ENCODE data around the gene TPRX2. TPM values are rescaled to one million over a fixed set of nuclear protein-coding genes. Genes with fewer than 3 reads are reported as not detected.
"Not testable (repeated sequence)": the region's sequence is repeated elsewhere in the genome, so short reads cannot be mapped to it uniquely, and the experiment has no call there.

TPRX2 gene
- total RNA-seq (ENCODE audit: low replicate concordance) = not detected in 2 replicates
- long read RNA-seq = 0 reads

- H3K9me3 Mint-ChIP-seq; H3K27ac Mint-ChIP-seq; H3K27me3 Mint-ChIP-seq; H3K4me1 Mint-ChIP-seq (ENCODE audit: unreplicated experiment); DNase-seq (ENCODE audit: extremely low spot score, unreplicated experiment); H3K4me3 Mint-ChIP-seq; H3K36me3 Mint-ChIP-seq: not testable (repeated sequence)
These were observed at the start of gene TPRX2 for GRCh38 chr19:47858646-47859285. TSS of gene TPRX2 (plus strand) at chr19:47859235. CDS start at chr19:47859247, 12 bp downstream.

- Mint-ChIP-seq H3K27me3 (no peaks in the 10 kb centered on the region), H3K36me3 (no peaks in the 10 kb centered on the region), H3K9me3 (no peaks in the 10 kb centered on the region), H3K4me3 (no peak overlapping the region), H3K4me1 (ENCODE audit: unreplicated experiment) (no peaks in the 10 kb centered on the region), H3K27ac (no peak overlapping the region)
- DNase-seq (ENCODE audit: extremely low spot score, unreplicated experiment) = peak; percentile 88
- TF ChIP-seq CTCF (conservative IDR thresholded peaks at IDR 0.05) = peak; percentile 77
These were observed 45.6 kb upstream of the TPRX2 start for GRCh38 chr19:47813304-47813994.

GRCh38 chr19:47813995-47814328 lies 45.1 kb upstream of the TPRX2 start:
- Mint-ChIP-seq H3K27ac (no peak overlapping the region), H3K4me1 (ENCODE audit: unreplicated experiment) (no peaks in the 10 kb centered on the region), H3K4me3 (no peak overlapping the region), H3K36me3 (no peaks in the 10 kb centered on the region), H3K27me3 (peaks cover 5% of the 10 kb centered on the region), H3K9me3 (no peaks in the 10 kb centered on the region)
- no peak for DNase-seq (ENCODE audit: extremely low spot score, unreplicated experiment)
- TF ChIP-seq CTCF (conservative IDR thresholded peaks at IDR 0.05) = peak; percentile 15

GRCh38 chr19:47816270-47816669 lies 42.8 kb upstream of the TPRX2 start:
- DNase-seq (ENCODE audit: extremely low spot score, unreplicated experiment); H3K27ac Mint-ChIP-seq; H3K4me3 Mint-ChIP-seq; H3K9me3 Mint-ChIP-seq; H3K36me3 Mint-ChIP-seq: not testable (repeated sequence)
- H3K27me3 Mint-ChIP-seq = peaks cover 25% of the 10 kb centered on the region
- H3K4me1 Mint-ChIP-seq (ENCODE audit: unreplicated experiment) = peaks cover 11% of the 10 kb centered on the region

GRCh38 chr19:47818221-47818620 lies 40.8 kb upstream of the TPRX2 start:
- H3K36me3 Mint-ChIP-seq; H3K27ac Mint-ChIP-seq; DNase-seq (ENCODE audit: extremely low spot score, unreplicated experiment); H3K9me3 Mint-ChIP-seq; H3K4me3 Mint-ChIP-seq: not testable (repeated sequence)
- peaks cover 35% of the 10 kb centered on the region for H3K27me3 Mint-ChIP-seq
- H3K4me1 Mint-ChIP-seq (ENCODE audit: unreplicated experiment) = peaks cover 22% of the 10 kb centered on the region

- H3K36me3 Mint-ChIP-seq = no peaks in the 10 kb centered on the region
- no peak for TF ChIP-seq CTCF (conservative IDR thresholded peaks at IDR 0.05)
- peaks cover 35% of the 10 kb centered on the region for H3K27me3 Mint-ChIP-seq
- H3K27ac Mint-ChIP-seq = peak overlapping the region; percentile 24
- no peak overlapping the region for H3K4me3 Mint-ChIP-seq
- no peak for DNase-seq (ENCODE audit: extremely low spot score, unreplicated experiment)
- no peaks in the 10 kb centered on the region for H3K9me3 Mint-ChIP-seq
- H3K4me1 Mint-ChIP-seq (ENCODE audit: unreplicated experiment) = peaks cover 22% of the 10 kb centered on the region
These were observed 39.2 kb upstream of the TPRX2 start for GRCh38 chr19:47819858-47820257.

- no peak overlapping the region for H3K4me3 Mint-ChIP-seq
These were observed 38.6 kb upstream of the TPRX2 start for GRCh38 chr19:47820410-47820809.

More at GRCh38 chr19:47820410-47820809, 38.6 kb upstream of the TPRX2 start:
- H3K27ac Mint-ChIP-seq = peak overlapping the region; percentile 24
- H3K4me1 Mint-ChIP-seq (ENCODE audit: unreplicated experiment) = peaks cover 22% of the 10 kb centered on the region
- H3K9me3 Mint-ChIP-seq = no peaks in the 10 kb centered on the region
- H3K27me3 Mint-ChIP-seq = peaks cover 35% of the 10 kb centered on the region
- no peaks in the 10 kb centered on the region for H3K36me3 Mint-ChIP-seq
- no peak for TF ChIP-seq CTCF (conservative IDR thresholded peaks at IDR 0.05)
- DNase-seq (ENCODE audit: extremely low spot score, unreplicated experiment) = no peak
